HG03064 (cell line): ENCODE results near the gene CLEC11A.

Experiments
- ATAC-seq: cut with Tn5 transposase; IDR thresholded peaks from one replicate; pipeline ENCODE4 v1.9.1; 2021; ENCODE audit warnings: low read depth; ENCODE audit not compliant: unreplicated experiment

CLEC11A gene, protein sequence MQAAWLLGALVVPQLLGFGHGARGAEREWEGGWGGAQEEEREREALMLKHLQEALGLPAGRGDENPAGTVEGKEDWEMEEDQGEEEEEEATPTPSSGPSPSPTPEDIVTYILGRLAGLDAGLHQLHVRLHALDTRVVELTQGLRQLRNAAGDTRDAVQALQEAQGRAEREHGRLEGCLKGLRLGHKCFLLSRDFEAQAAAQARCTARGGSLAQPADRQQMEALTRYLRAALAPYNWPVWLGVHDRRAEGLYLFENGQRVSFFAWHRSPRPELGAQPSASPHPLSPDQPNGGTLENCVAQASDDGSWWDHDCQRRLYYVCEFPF

DNA sequence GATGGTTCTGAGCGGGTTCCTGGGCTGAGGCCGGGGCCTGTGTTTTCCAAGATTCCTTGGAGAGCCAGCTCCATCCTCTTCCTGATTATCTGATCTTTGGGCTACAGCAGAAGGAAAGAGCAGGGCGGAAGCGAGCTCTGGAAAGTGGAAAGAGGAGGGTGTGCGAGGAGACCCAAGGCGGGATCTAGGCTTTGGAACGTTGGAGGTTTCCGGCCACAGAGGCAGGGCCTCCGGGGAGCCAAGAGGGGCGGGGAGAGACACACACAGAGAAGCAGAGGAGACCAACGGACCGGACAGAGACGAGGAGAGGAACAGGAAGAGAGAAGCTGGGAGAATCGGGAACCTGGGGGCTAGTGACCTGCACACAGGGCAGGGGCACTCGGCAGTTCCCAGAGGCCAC, at the start of gene CLEC11A:
CLEC11A (plus strand) TSS at position 296 of the 400 bp plus-strand sequence. CDS start 162 bp downstream, outside the sequence.
- ATAC-seq: no peak

- ATAC-seq: no peak
These were observed 46.5 kb upstream of the CLEC11A start for GRCh38 chr19:50676625-50677197.

GRCh38 chr19:50677636-50678035, 45.5 kb upstream of the CLEC11A start:
- ATAC-seq: no peak

GRCh38 chr19:50678323-50678722, 44.8 kb upstream of the CLEC11A start:
- ATAC-seq: no peak

- no peak for ATAC-seq
These were observed 43.7 kb upstream of the CLEC11A start for GRCh38 chr19:50679177-50680125.

DNA sequence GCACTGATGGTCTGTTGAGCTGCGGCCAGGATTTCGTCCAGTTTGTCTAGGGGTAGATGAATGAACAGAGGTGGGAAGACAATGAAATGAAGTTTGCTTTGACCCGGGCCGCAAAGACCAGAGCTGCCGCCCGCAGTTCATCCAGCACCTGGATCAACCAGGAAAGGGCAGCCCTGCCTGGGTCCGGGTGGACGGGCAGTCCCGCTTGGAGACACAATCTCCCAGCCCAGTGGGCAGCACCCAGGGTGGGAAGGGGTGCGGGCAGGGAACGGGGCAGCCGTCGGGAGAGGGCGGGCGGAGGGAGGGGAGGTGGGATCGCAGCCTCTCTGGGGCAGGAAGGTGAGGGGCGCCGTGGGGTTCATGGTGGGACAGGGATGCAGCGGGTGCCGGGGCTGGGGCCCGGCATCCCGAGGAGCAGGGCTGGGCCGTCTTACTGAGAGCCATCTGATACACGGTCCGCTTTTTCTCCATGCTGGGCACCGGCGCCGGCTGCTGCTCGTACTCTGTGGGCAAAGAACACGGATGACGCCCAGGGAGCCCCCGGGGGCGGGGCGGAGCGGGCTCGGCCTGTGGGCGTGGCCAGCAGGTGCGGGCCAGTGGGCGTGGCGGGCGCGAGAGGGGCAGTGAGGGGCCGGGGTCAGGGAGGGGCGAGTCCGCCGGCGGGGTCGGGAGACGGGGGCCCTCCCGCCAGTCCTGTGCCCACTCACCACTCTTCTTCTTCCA, 36.7 kb upstream of the CLEC11A start:
- ATAC-seq: no peak

DNA sequence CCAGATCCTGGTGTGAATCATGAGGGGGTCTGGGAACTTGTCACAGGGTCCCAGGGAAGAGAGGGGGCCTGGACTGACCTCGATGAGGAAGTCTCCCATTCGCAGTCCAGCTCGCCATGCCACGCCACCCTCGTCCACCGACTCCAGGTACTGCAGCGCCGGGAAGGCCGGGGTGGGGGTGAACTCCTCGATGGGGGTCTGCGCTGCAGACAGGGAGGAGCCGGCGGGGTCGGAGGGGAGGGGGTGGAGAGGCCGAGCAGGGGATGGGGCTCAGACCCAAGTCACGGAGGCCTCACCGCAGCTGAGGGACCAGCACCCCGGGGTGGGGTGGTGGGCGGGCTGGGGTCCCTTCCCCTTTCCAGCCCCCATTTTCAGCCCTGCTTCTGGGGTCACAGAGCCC, 34.4 kb upstream of the CLEC11A start:
- ATAC-seq: no peak

- no peak for ATAC-seq
These were observed 32.7 kb upstream of the CLEC11A start for GRCh38 chr19:50690439-50690838.

DNA sequence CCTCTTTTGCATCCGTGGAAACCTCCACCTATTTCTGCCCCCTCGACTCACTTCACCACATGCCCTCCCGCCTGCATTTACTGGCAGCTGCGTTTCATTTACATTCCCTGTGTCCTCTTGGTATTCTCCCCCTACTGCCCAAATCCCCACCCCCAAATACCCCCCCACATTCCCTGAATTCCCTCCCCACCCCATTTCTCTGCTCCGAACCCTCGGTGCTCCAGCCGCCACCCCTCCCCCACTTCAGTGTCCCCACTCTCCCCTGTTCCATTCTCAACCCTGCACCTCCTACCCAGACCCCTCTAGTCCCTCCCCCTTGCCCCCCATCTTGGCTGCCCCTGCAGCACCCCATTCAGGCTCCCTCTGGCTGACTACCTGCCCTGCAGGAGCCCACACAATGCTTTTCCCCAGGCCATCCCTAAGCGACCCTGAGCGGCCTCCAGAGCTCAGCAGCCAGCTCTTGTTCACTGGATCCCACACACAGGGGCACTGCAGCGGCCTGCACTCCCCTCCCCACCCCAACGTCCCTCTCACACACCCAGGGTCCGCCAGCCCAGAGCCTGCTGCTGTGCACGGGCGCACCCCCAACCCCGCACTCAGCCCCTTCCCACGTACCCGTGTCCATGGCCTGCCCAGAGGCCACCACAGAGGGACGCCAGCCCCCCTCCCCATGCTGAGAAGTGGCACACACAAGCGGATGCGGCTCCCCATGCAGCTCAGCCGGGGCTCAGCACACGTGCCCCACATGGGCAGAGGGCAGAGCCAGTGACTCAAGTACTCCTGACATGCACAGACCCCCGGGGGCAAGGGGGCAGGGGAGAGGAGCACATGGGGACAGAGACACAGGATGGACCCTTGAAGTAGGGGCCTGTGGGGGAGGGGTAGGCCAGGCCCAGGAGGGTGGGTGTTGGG, 29.8 kb upstream of the CLEC11A start:
- ATAC-seq: no peak

- no peak for ATAC-seq
These were observed 28.4 kb upstream of the CLEC11A start for GRCh38 chr19:50694815-50695145.

DNA sequence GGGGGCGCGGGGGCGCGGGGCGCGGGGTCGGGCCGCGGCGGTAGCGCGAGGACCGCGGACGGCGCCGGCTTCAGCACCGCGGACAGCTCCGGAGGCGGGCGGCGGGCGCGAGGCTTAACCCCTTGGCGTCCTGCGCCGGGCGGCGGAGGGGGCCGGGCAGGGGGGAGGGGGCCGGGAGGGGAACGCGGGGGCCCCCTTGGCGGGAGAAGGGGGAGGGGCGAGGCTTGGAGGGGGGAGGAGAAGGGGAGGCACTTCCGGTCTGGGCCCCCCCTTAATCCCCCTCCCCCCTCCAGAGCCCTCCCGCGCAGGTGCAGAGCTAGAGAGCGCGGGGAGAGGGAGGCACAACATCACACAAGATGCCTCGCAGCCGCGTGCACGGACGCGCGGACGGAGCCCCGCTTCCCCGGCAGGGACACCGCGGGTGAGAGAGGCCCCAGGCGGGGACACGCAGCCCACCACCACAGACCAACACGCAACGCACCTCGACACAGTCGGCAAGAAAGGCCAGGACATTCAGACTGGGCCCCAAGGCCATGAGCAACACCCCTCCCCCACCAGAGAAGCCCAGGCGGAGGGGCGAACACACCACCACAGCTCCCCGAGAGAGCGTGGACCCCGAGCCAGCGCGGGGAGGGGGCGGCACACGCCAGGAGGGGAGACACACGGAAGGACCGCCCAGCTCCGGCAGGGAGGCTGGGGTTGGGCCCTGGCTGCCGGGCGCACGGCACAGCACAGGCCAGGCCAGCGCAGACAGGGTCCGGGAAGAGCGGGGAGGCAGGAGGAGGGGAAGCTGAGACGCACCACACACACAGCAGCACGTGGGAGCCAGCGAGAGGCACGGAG, 27.7 kb upstream of the CLEC11A start:
- no peak for ATAC-seq

DNA sequence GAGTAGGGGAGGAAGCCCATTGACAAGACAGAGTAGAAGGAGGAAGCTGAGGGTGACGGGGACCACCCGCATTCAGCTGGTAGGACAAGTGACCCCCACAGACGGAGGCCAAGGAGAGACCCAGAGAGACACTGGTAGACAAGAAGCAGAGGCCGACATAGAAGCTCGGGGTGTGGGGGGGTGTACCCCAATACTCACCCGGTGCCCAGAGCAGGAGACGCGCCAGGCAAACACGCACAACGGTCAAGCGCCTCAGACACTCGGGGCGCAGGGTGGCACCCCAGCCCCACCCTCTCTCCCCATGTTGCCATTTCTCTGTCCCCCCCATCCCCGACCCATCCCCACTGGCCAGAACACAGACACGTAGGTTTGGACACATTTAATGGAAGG, 27.1 kb upstream of the CLEC11A start:
- ATAC-seq: no peak

DNA sequence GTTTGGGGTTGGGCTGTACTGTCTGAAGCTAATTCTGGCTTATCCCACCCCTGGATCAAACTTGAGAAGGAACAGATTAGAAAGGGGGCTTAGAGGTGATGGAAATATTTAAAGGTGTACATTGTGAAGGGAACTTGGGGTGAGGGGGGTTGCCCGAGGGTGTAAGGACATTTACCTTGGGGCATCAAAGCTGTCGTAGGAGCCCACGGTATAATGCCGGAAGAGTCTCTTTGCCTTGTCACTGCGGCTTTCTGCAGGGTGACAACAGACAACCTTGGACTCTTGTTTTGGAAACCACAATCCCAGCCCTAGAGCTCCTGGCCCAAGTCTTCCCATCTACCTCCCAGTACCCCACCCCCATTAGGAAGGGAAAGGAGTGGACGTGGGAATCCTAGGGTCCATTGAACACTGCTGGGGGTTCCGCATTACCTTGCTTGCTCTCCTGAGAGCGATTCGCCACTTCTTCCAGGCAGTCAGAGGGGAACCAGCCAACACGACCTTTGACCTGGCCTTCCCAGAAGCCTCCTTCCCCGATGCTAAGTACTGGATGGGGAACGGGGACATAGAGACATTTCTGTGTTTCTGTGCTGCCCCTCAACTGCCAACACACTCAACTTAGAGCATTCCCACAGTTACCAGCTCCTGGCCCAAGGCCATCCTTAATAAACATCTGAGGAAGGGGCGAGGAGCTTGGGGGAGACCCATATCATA, 25.6 kb upstream of the CLEC11A start:
- ATAC-seq: no peak

DNA sequence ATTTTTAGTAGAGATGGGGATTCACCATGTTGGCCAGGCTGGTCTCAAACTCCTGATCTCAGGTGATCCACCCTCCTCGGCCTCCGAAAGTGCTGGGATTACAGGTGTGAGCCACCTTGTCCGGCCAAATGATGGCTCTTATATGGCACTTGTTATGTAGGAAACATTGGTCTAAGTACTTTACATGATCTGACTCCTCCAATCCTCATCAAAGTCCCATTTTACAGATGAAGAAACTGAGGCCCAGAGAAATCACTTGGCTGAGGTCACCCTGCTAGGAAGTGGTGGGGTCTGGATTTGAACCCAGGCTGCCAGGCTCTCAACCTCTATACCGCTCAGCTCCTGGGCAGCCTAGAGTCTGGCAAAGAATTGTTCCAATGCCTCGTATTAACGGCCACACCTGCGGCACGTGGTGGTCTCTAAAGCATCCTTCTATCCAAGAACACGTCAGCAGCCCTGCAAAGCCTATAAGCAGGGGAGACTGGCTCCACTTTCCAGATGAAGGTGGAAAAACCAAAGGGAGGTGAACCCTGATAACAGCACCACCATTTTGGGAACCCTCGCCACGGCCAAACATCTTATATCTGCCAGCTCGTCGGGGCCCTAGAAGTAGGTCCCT, 21.7 kb upstream of the CLEC11A start:
- ATAC-seq: no peak

GRCh38 chr19:50702158-50702870, 20.9 kb upstream of the CLEC11A start:
- ATAC-seq: no peak

DNA sequence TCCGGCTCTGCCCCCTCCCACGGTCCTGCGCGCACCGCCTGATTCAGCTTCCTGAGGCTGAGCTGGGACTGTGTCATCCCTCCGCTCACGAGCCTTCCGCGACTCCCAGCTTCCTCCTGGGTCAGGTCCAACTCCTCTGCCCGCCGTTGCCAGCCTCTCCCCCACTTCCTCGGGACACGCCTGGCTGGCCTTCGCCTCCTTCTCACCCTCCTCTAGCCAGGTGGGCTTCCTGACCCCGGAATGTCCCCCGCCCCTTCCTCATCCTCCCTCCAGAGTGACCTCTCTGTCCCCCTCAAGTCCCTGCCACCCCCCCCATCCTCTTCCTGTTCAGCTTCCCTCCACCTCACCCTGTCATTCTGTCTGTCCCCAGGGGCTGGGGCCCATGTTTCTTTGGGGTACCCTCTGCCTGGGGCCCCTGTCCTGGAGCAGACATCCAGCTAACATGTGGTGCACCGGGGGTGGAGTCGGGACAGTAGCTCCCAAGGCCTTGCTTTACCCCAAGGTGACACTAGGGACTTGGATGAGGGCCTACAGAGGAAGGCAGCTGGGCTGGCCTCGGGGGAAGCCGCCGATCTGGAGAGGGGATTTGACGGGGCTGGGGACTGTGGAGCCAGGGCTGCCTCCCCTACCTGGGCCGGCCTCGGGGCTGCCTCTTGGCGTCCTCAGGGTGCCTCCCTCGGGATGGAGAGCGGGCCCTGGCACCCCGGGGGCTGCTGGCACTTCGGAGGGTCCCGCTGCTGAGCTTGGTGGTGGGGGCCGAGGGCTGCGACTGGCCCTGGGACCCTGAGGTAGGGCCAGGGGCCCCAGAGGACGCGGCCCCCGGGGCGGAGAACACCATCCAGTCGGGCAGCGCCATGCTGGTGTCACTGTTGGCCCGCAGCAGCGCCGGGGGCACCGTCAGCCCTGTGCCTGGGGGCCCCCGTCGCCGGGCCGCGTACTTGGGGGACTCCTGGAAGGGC, 20.0 kb upstream of the CLEC11A start:
- no peak for ATAC-seq
